Measurements from ENCODE around the gene TMEM184B. TPM values are rescaled to one million over a fixed set of nuclear protein-coding genes. Genes with fewer than 3 reads are reported as not detected.

Gene TMEM184B
- total and polyA plus RNA-seq, 10 of the 15 experiments (the other 5 are each of a cell fraction or from before 2014, with no cell fraction given): 0.56 to 22.4 (median 7.9) TPM

DNA sequence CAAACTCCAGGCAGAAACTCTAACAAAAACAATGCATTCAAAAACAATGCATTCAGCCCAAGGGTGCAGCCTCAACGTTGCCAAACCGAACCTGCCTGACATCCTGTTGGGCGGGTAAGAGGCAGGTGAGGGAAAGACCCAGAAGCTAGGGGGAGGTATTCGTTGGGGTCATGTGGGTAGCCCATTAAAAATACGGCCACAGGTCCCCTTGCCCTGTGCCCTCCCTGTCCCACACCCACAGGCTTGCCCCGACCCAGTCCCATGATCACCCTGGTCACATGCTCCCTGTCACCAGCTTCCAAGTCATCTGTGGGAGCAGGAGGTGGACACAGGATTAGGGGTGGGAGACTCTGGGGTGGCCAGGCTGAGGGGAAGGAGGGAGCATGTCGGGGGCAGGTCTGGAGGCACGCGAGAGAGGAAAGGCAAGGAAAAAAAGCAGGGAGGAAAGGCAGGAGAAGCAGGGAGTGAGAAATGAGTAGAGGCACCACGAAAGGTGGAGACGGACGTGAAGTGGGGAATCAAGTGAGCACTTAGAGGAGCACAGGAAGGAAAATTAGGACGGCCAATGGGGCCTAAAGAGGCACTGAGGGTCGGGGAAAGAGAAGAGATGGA lies 91.9 kb downstream of the TMEM184B start:
- TSS peak; percentile 72 for BruUV-seq (replicated peaks)
- Histone ChIP-seq H3K9ac (ENCODE audit: control insufficient read depth, insufficient read depth, low read length) (peak overlapping the region; percentile 94), H3K9me3 (replicated peaks; ENCODE audit: control insufficient read depth, insufficient read depth, low read length) (no peaks in the 10 kb centered on the region), H3K4me3 (peak overlapping the region; percentile 89), H3K79me2 (ENCODE audit: control insufficient read depth, insufficient read depth, low read length) (peaks cover 28% of the 10 kb centered on the region), H2AFZ (ENCODE audit: control insufficient read depth, low read depth, low read length) (peak overlapping the region; percentile 26; the same call in 1 of the 2 replicates), H3K27ac (ENCODE audit: control insufficient read depth, insufficient read depth) (peak overlapping the region; percentile 100), H4K20me1 (ENCODE audit: control insufficient read depth, insufficient read depth) (no peaks in the 10 kb centered on the region), H3K4me2 (ENCODE audit: control insufficient read depth, insufficient read depth) (peak overlapping the region; percentile 100), H3K36me3 (ENCODE audit: control insufficient read depth in 2 of 2, insufficient read depth in 2 of 2, low read length in 1 of 2) (no peaks in the 10 kb centered on the region), H3K27me3 (replicated peaks in 1 of 2; ENCODE audit: control insufficient read depth in 2 of 2, insufficient read depth in 2 of 2, low read length in 1 of 2) (no peaks in the 10 kb centered on the region), H3K4me1 (ENCODE audit: control insufficient read depth, insufficient read depth, low read length) (peaks cover 46% of the 10 kb centered on the region)
- ATAC-seq (peak; percentile 61), FAIRE-seq (no peak), DNase-seq (ENCODE audit: low read depth, low spot score) (no peak)
- ChIA-PET RAD21 (ENCODE audit: unreplicated experiment) (interaction anchor here (1.0 to 1.9 kb wide), 4 partner anchors 17 to 34 kb away, joined by 3 to 9 read pairs (median 6); partner anchors contain the start of gene MAFF), SMC1A (ENCODE audit: uncharacterized antibody, unreplicated experiment) (interaction anchor here (0.8 to 2.5 kb wide), 6 partner anchors 18 to 80 kb away, joined by 3 to 11 read pairs (median 3); no protein-coding TSS in a partner anchor), CTCF (interaction anchor here (1.0 to 5.1 kb wide), 4 partner anchors 18 to 124 kb away, joined by 3 to 23 read pairs (median 6); partner anchors contain the start of gene MAFF), POLR2A (interaction anchor here (0.5 to 6.3 kb wide), 5 partner anchors 19 to 124 kb away, joined by 3 to 69 read pairs (median 7); partner anchors contain the start of gene MAFF)
- intact Hi-C loops (cut with micrococcal nuclease; ENCODE audit: unreplicated experiment) (loop anchor here (2.0 kb wide), 1 partner anchor 18 kb away; no protein-coding TSS in a partner anchor), in situ Hi-C loops (cut with MboI) (no loop called here)
- 0% methylated on average over 14 of the region's 14 CpGs for WGBS (ENCODE audit: insufficient coverage, insufficient replicate concordance, low lambda C conversion rate, missing lambda C conversion rate)
- TF ChIP-seq HDGF (IDR thresholded peaks at IDR 0.05): peak; percentile 100
- TF ChIP-seq YBX1 (IDR thresholded peaks at IDR 0.05): peak; percentile 75; the same call in 1 of the 2 replicates
- TF ChIP-seq BACH1 (IDR thresholded peaks at IDR 0.05; ENCODE audit: borderline replicate concordance): peak; percentile 62; the same call in 1 of the 2 replicates
- TF ChIP-seq RELA (IDR thresholded peaks at IDR 0.05; ENCODE audit: borderline replicate concordance, partially characterized antibody): peak; percentile 46
- TF ChIP-seq IKZF2 (IDR thresholded peaks at IDR 0.05): peak; percentile 75 to 86; a peak in 3 of 4 replicates
- TF ChIP-seq POLR2AphosphoS2 (IDR thresholded peaks at IDR 0.05; ENCODE audit: low read depth, low read length): peak; percentile 18; the same call in 1 of the 2 replicates
- 0 out of 2 replicates have a peak, but pooled peaks have one; percentile 32 for TF ChIP-seq POLR2AphosphoS5 (IDR thresholded peaks at IDR 0.05; ENCODE audit: low read length)
- peak; percentile 86 for TF ChIP-seq RELB (IDR thresholded peaks at IDR 0.05; ENCODE audit: low read depth)
- 0 out of 2 replicates have a peak, but pooled peaks have one; percentile 56 for TF ChIP-seq RCOR1 (conservative IDR thresholded peaks at IDR 0.05; ENCODE audit: low read depth, low read length)
- TF ChIP-seq, protein P1, sequence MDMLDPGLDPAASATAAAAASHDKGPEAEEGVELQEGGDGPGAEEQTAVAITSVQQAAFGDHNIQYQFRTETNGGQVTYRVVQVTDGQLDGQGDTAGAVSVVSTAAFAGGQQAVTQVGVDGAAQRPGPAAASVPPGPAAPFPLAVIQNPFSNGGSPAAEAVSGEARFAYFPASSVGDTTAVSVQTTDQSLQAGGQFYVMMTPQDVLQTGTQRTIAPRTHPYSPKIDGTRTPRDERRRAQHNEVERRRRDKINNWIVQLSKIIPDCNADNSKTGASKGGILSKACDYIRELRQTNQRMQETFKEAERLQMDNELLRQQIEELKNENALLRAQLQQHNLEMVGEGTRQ (IDR thresholded peaks at IDR 0.05; ENCODE audit: borderline replicate concordance, low read depth, low read length): peak; percentile 32; the same call in 1 of the 2 replicates
- TF ChIP-seq CEBPZ (IDR thresholded peaks at IDR 0.05; ENCODE audit: low read depth, low read length): no peak
- no peak for TF ChIP-seq SMC3 (IDR thresholded peaks at IDR 0.05; ENCODE audit: borderline replicate concordance, low read length)
- TF ChIP-seq CBFB (IDR thresholded peaks at IDR 0.05; ENCODE audit: low read depth): no peak
- TF ChIP-seq MXI1 (IDR thresholded peaks at IDR 0.05; ENCODE audit: low read depth, low read length): peak; percentile 25; the same call in 1 of the 2 replicates
- TF ChIP-seq MEF2B (IDR thresholded peaks at IDR 0.05; ENCODE audit: partially characterized antibody, poor library complexity, severe bottlenecking): no peak
- peak; percentile 41; the same call in 1 of the 2 replicates for TF ChIP-seq MTA2 (IDR thresholded peaks at IDR 0.05; ENCODE audit: low read depth)
- peak; percentile 71 for TF ChIP-seq SMAD1 (IDR thresholded peaks at IDR 0.05; ENCODE audit: low read depth, partially characterized antibody)

All from GM12878 (cell line).